ENCODE results near the gene MGMT.

DNA sequence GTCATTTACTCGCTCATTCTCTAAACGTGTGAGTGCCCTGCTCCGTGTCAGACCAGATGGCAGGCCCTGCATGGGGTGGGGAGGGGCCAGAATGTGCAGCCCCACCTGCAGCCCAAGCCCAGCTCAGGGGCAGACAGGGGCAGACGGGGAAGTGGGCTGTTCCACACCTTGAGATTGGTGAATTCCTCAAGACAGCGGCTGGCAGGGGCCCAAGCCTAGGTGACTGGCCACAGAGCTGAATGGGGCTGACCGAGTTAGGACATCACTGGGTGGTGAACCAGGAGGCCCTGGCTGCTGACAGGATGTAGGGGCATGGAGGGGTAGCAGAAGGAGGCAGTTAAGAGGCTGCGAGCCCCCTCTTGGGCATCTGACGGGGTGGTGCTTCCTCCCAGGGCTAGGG is 79.1 kb downstream of the MGMT start:
- TF ChIP-seq CTCF (conservative IDR thresholded peaks at IDR 0.05; ENCODE audit: low read depth in 2 of 2) = no peak
- TF ChIP-seq, protein P1, sequence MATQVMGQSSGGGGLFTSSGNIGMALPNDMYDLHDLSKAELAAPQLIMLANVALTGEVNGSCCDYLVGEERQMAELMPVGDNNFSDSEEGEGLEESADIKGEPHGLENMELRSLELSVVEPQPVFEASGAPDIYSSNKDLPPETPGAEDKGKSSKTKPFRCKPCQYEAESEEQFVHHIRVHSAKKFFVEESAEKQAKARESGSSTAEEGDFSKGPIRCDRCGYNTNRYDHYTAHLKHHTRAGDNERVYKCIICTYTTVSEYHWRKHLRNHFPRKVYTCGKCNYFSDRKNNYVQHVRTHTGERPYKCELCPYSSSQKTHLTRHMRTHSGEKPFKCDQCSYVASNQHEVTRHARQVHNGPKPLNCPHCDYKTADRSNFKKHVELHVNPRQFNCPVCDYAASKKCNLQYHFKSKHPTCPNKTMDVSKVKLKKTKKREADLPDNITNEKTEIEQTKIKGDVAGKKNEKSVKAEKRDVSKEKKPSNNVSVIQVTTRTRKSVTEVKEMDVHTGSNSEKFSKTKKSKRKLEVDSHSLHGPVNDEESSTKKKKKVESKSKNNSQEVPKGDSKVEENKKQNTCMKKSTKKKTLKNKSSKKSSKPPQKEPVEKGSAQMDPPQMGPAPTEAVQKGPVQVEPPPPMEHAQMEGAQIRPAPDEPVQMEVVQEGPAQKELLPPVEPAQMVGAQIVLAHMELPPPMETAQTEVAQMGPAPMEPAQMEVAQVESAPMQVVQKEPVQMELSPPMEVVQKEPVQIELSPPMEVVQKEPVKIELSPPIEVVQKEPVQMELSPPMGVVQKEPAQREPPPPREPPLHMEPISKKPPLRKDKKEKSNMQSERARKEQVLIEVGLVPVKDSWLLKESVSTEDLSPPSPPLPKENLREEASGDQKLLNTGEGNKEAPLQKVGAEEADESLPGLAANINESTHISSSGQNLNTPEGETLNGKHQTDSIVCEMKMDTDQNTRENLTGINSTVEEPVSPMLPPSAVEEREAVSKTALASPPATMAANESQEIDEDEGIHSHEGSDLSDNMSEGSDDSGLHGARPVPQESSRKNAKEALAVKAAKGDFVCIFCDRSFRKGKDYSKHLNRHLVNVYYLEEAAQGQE (IDR thresholded peaks at IDR 0.05; ENCODE audit: unreplicated experiment) = no peak
- no peak for TF ChIP-seq EZH2phosphoT487 (IDR thresholded peaks at IDR 0.05; ENCODE audit: unreplicated experiment)
- TF ChIP-seq EZH2 (IDR thresholded peaks at IDR 0.05; ENCODE audit: low read depth, unreplicated experiment) = no peak
- TF ChIP-seq STAT1 (IDR thresholded peaks at IDR 0.05; ENCODE audit: unreplicated experiment) = no peak
- TF ChIP-seq POLR2AphosphoS5 (IDR thresholded peaks at IDR 0.05; ENCODE audit: low read depth) = no peak
- no peak for TF ChIP-seq CREB1 (CRISPR knock-in tag; IDR thresholded peaks at IDR 0.05; ENCODE audit: low read depth)
- no peak for TF ChIP-seq JUNB (IDR thresholded peaks at IDR 0.05; ENCODE audit: unreplicated experiment)
- no peak for TF ChIP-seq ZNF331 (CRISPR knock-in tag; IDR thresholded peaks at IDR 0.05; ENCODE audit: low read depth)
- no peak for TF ChIP-seq ZNF114 (CRISPR knock-in tag; IDR thresholded peaks at IDR 0.05)
